H9 (cell line): Measurements from ENCODE around the gene KISS1R. TPM values are rescaled to one million over a fixed set of nuclear protein-coding genes. Genes with fewer than 3 reads are reported as not detected.

Source experiments
- DNase-seq: peaks from one replicate; pipeline ENCODE4 v3.0.0-alpha.2; 2017
- H2AFZ ChIP-seq: one replicate; pipeline ENCODE4 v1.6.1; 2013; ENCODE audit warnings: mild to moderate bottlenecking, low read length, control low read depth, moderate library complexity
- H2AK5ac ChIP-seq: 2 replicates; pipeline ENCODE4 v1.6.1; 2013; ENCODE audit warnings: low read length, control low read depth, mixed read lengths; ENCODE audit not compliant: insufficient read length
- H2BK120ac ChIP-seq: one replicate; pipeline ENCODE4 v1.6.1; 2013; ENCODE audit warnings: low read depth, mild to moderate bottlenecking, low read length, control low read depth, inconsistent platforms; ENCODE audit not compliant: poor library complexity, severe bottlenecking
- H2BK12ac ChIP-seq: 2 replicates; pipeline ENCODE4 v1.6.1; 2013; ENCODE audit warnings: low read length, control low read depth, mixed read lengths, low read depth; ENCODE audit not compliant: insufficient read length
- H2BK15ac ChIP-seq: 2 replicates; pipeline ENCODE4 v1.6.1; 2013; ENCODE audit warnings: low read depth, low read length, control low read depth
- H2BK20ac ChIP-seq: one replicate; pipeline ENCODE4 v1.6.1; 2013; ENCODE audit warnings: low read depth, mild to moderate bottlenecking, low read length, control low read depth, inconsistent platforms; ENCODE audit not compliant: poor library complexity, severe bottlenecking
- H2BK5ac ChIP-seq: 2 replicates; pipeline ENCODE4 v1.6.1; 2013; ENCODE audit warnings: low read length, control low read depth, mixed read lengths; ENCODE audit not compliant: insufficient read length
- H3K14ac ChIP-seq: 2 replicates; pipeline ENCODE4 v1.6.1; 2013; ENCODE audit warnings: low read length, control low read depth; ENCODE audit not compliant: insufficient read depth
- H3K18ac ChIP-seq: 2 replicates; pipeline ENCODE4 v1.6.1; 2013; ENCODE audit warnings: low read depth, mild to moderate bottlenecking, mixed read lengths, low read length, control low read depth; ENCODE audit not compliant: insufficient read length
- H3K23ac ChIP-seq: 2 replicates; pipeline ENCODE4 v1.6.1; 2013; ENCODE audit warnings: low read length, control low read depth, mixed read lengths, low read depth; ENCODE audit not compliant: insufficient read length
- H3K23me2 ChIP-seq: 2 replicates; pipeline ENCODE4 v1.6.1; 2013; ENCODE audit warnings: low read depth, mild to moderate bottlenecking, mixed read lengths, low read length, control low read depth; ENCODE audit not compliant: insufficient read length, poor library complexity, severe bottlenecking
- H3K27ac ChIP-seq: 2 replicates; pipeline ENCODE4 v1.5.1; 2013; ENCODE audit warnings: low read length, control low read depth, mixed read lengths, low read depth; ENCODE audit not compliant: insufficient read length
- H3K27me3 ChIP-seq: 2 replicates; pipeline ENCODE4 v1.6.1; 2013; ENCODE audit warnings: low read length, control low read depth, inconsistent platforms; ENCODE audit not compliant: insufficient read depth
- H3K4ac ChIP-seq: 2 replicates; pipeline ENCODE4 v1.6.1; 2013; ENCODE audit warnings: low read depth, mild to moderate bottlenecking, control low read depth, inconsistent platforms, low read length, moderate library complexity
- H3K4me1 ChIP-seq: 2 replicates; pipeline ENCODE4 v1.6.1; 2013; ENCODE audit warnings: low read length, control low read depth, inconsistent platforms; ENCODE audit not compliant: insufficient read depth
- H3K4me2 ChIP-seq: 2 replicates; pipeline ENCODE4 v1.6.1; 2013; ENCODE audit warnings: low read length, control low read depth, mixed read lengths; ENCODE audit not compliant: insufficient read length, insufficient read depth
- H3K56ac ChIP-seq: 2 replicates; pipeline ENCODE4 v1.6.1; 2013; ENCODE audit warnings: low read depth, mild to moderate bottlenecking, mixed read lengths, low read length, control low read depth; ENCODE audit not compliant: insufficient read length
- H3K79me1 ChIP-seq: 2 replicates; pipeline ENCODE4 v1.6.1; 2013; ENCODE audit warnings: low read depth, mild to moderate bottlenecking, moderate library complexity, low read length, control low read depth, inconsistent platforms; ENCODE audit not compliant: insufficient read depth, poor library complexity, severe bottlenecking
- H3K79me2 ChIP-seq: 2 replicates; pipeline ENCODE4 v1.6.1; 2013; ENCODE audit warnings: low read length, control low read depth, inconsistent platforms; ENCODE audit not compliant: insufficient read depth
- H3K9ac ChIP-seq: 2 replicates; pipeline ENCODE4 v1.6.1; 2013; ENCODE audit warnings: low read length, control low read depth, mixed read lengths; ENCODE audit not compliant: insufficient read length; ENCODE audit errors: extremely low read depth
- H3K9me3 ChIP-seq: one replicate; pipeline ENCODE4 v1.6.1; 2013; ENCODE audit warnings: low read depth, low read length, inconsistent platforms; ENCODE audit not compliant: control insufficient read depth
- H3T11ph ChIP-seq: one replicate; pipeline ENCODE4 v1.6.1; 2013; ENCODE audit warnings: mild to moderate bottlenecking, low read length, control low read depth, inconsistent platforms
- H4K20me1 ChIP-seq: one replicate; pipeline ENCODE4 v1.6.1; 2013; ENCODE audit not compliant: control insufficient read depth, insufficient read length, insufficient read depth
- H4K5ac ChIP-seq: 2 replicates; pipeline ENCODE4 v1.6.1; 2013; ENCODE audit warnings: low read depth, mild to moderate bottlenecking, mixed read lengths, low read length, control low read depth; ENCODE audit not compliant: insufficient read length
- H4K8ac ChIP-seq: replicated peaks from 2 replicates; pipeline ENCODE4 v1.6.1; 2013; ENCODE audit warnings: low read length, control low read depth, mixed read lengths, low read depth; ENCODE audit not compliant: insufficient read length
- H4K91ac ChIP-seq: 2 replicates; pipeline ENCODE4 v1.6.1; 2013; ENCODE audit warnings: low read depth, mild to moderate bottlenecking, moderate library complexity, mixed read lengths, low read length, control low read depth; ENCODE audit not compliant: insufficient read length
- H3K27ac Mint-ChIP-seq, 3 experiments: 2 replicates in 2 of 3; 3 replicates in 1 of 3; pipeline ENCODE4 v1.8.0; 2020 to 2021; ENCODE audit warnings: mixed read lengths in 3 of 3, mild to moderate bottlenecking in 1 of 3, moderate library complexity in 1 of 3
- H3K27me3 Mint-ChIP-seq: 2 replicates; pipeline ENCODE4 v1.8.0; 2021; ENCODE audit warnings: low read depth, mild to moderate bottlenecking, moderate library complexity, mixed read lengths
- H3K36me3 Mint-ChIP-seq, 3 experiments: 2 replicates in 2 of 3; 3 replicates in 1 of 3; pipeline ENCODE4 v1.8.0; 2020 to 2021; ENCODE audit warnings: low read depth in 3 of 3, mixed read lengths in 3 of 3; ENCODE audit not compliant: insufficient read depth in 1 of 3
- H3K4me1 Mint-ChIP-seq, 2 experiments: 2 replicates each; pipeline ENCODE4 v1.8.0; 2020; ENCODE audit warnings: mixed read lengths in 2 of 2
- H3K4me3 Mint-ChIP-seq, 2 experiments: 2 replicates in 1 of 2; 3 replicates in 1 of 2; pipeline ENCODE4 v1.8.0; 2020 to 2021; ENCODE audit warnings: mild to moderate bottlenecking in 2 of 2, mixed read lengths in 2 of 2, moderate library complexity in 1 of 2
- H3K9me3 Mint-ChIP-seq, 2 experiments: 2 replicates in 1 of 2; 3 replicates in 1 of 2; pipeline ENCODE4 v1.8.0; 2020; ENCODE audit warnings: mild to moderate bottlenecking in 2 of 2, mixed read lengths in 2 of 2, moderate library complexity in 1 of 2
- WGBS: extraction: QIAGEN DNeasy Blood & Tissue Kit; methylation state at CpG from one replicate; pipeline ENCODE4 v1.1.7; 2013; ENCODE audit warnings: missing lambda C conversion rate, low lambda C conversion rate, mixed read lengths; ENCODE audit not compliant: insufficient read length; ENCODE audit errors: extremely low coverage; 5-methylcytosine and 5-hydroxymethylcytosine counted together
- long read RNA-seq: library from polyadenylated mRNA; unstranded; transcript quantifications from one replicate; pipeline ENCODE4 v2.0.0, GENCODE V29; 2020
- total RNA-seq: library from RNA; stranded (reverse); gene quantifications from 2 replicates; pipeline ENCODE4 v1.2.1, GENCODE V29; 2021
- TF ChIP-seq, protein P1 (sequence below): fragments of 200-600 bp; sonication (generic); conservative IDR thresholded peaks from 3 replicates; pipeline ENCODE4 v1.8.0; 2021; ENCODE audit warnings: antibody characterized with exemption, mild to moderate bottlenecking

KISS1R gene
- total RNA-seq, result 3.3 and 5.9 TPM in 2 replicates
- long read RNA-seq, partial matches to known transcripts, result 0 of 1 reads
- long read RNA-seq, other reads (novel, unspliced or antisense), result 0 of 1 reads

DNA sequence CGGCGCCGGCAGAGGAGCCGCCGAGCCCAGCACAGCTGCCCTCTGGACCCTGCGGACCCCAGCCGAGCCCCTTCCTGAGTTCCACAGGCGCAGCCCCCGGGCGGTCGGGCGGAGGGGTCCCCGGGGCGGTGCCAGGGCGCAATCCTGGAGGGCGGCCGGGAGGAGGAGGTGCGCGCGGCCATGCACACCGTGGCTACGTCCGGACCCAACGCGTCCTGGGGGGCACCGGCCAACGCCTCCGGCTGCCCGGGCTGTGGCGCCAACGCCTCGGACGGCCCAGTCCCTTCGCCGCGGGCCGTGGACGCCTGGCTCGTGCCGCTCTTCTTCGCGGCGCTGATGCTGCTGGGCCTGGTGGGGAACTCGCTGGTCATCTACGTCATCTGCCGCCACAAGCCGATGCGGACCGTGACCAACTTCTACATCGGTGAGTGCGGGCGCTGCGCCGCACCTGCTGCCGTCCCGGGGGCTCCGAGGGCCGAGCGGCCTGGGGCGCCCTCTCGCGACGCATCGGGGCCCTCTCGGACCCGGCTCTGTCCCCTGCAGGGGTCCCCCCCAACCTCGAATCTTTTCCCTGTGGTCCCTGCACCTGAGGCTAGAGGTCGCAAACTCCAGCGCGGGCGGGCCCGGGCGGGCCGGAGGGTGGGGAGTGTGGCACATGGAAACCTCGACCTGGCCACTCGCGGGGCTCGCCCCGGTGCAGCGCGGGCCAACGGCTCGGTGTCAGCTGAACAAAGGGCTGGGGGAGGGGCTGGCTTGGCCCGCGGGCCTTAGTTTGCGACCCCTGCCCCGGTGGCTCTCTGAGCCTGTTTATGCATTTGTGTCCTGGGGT, at the start of gene KISS1R:
Gene KISS1R (plus strand): TSS at position 11 of the 829 bp plus-strand sequence. CDS start 170 bp downstream, at position 181.
- H3K9ac ChIP-seq, result no peak within 1 kb of the TSS
- Mint-ChIP-seq H3K4me3 (peak within 1 kb of the TSS; percentile 58 to 82), H3K9me3 (peaks cover 0 to 3% of the 10 kb centered on the region in 2 experiments; a peak in 2 of 5 replicates), H3K27ac (no peak within 1 kb of the TSS), H3K4me1 (peaks cover 3 to 5% of the 10 kb centered on the region in 2 experiments; a peak in 2 of 4 replicates), H3K27me3 (peaks cover 74% of the 10 kb centered on the region), H3K36me3 (peaks cover 0 to 2% (median 0%) of the 10 kb centered on the region in 3 experiments; a peak in 1 of 7 replicates)
- no peaks in the 10 kb centered on the region for H3K79me2 ChIP-seq
- no peak within 1 kb of the TSS for H3K56ac ChIP-seq
- no peak within 1 kb of the TSS for H3K23ac ChIP-seq
- no peaks in the 10 kb centered on the region for H3K9me3 ChIP-seq
- H3K27me3 ChIP-seq, result peaks cover 19% of the 10 kb centered on the region; the same call in 1 of the 2 replicates
- H2AK5ac ChIP-seq, result no peak within 1 kb of the TSS
- no peak within 1 kb of the TSS for H2BK5ac ChIP-seq
- no peak within 1 kb of the TSS for H2AFZ ChIP-seq
- peaks cover 22% of the 10 kb centered on the region for H3K23me2 ChIP-seq
- no CpG with 5 or more reads among the region's 87 CpGs for WGBS
- no peak within 1 kb of the TSS for H2BK12ac ChIP-seq
- no peaks in the 10 kb centered on the region for H4K20me1 ChIP-seq
- no peak within 1 kb of the TSS for H3T11ph ChIP-seq
- TF ChIP-seq, protein P1, sequence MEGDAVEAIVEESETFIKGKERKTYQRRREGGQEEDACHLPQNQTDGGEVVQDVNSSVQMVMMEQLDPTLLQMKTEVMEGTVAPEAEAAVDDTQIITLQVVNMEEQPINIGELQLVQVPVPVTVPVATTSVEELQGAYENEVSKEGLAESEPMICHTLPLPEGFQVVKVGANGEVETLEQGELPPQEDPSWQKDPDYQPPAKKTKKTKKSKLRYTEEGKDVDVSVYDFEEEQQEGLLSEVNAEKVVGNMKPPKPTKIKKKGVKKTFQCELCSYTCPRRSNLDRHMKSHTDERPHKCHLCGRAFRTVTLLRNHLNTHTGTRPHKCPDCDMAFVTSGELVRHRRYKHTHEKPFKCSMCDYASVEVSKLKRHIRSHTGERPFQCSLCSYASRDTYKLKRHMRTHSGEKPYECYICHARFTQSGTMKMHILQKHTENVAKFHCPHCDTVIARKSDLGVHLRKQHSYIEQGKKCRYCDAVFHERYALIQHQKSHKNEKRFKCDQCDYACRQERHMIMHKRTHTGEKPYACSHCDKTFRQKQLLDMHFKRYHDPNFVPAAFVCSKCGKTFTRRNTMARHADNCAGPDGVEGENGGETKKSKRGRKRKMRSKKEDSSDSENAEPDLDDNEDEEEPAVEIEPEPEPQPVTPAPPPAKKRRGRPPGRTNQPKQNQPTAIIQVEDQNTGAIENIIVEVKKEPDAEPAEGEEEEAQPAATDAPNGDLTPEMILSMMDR, result peak; percentile 85
- H2BK20ac ChIP-seq, result no peak within 1 kb of the TSS
- H3K27ac ChIP-seq, result no peak within 1 kb of the TSS
- no peak within 1 kb of the TSS for H4K8ac ChIP-seq
- DNase-seq, result peak; percentile 89
- no peak within 1 kb of the TSS for H2BK15ac ChIP-seq
- H3K14ac ChIP-seq, result 0 out of 2 replicates have a peak within 1 kb of the TSS, but pooled peaks have one; percentile 11
- H2BK120ac ChIP-seq, result no peak within 1 kb of the TSS
- peak within 1 kb of the TSS; percentile 51 for H3K4me2 ChIP-seq
- no peak within 1 kb of the TSS for H3K4ac ChIP-seq
- no peak within 1 kb of the TSS for H4K91ac ChIP-seq
- no peak within 1 kb of the TSS for H4K5ac ChIP-seq
- H3K4me1 ChIP-seq, result no peaks in the 10 kb centered on the region
- H3K18ac ChIP-seq, result no peak within 1 kb of the TSS
- H3K79me1 ChIP-seq, result no peaks in the 10 kb centered on the region
